PC-3 (cell line): ENCODE measurements around the gene PLXNA4. TPM values are rescaled to one million over a fixed set of nuclear protein-coding genes. Genes with fewer than 3 reads are reported as not detected.

Source experiments
- ATAC-seq: fragments of 200-7000 bp; cut with Tn5 transposase; 2 replicates; pipeline ENCODE4 v1.9.1; 2020; ENCODE audit warnings: mild to moderate bottlenecking, moderate library complexity
- BruUV-seq: library from RNA; stranded (reverse); fragments of 400-500 nt; replicated peaks from 2 replicates; lab custom pipeline; 2021; lab: Mats Ljungman, UMichigan
- CTCF ChIA-PET: fragments of 300-600 bp; sonication (Branson Sonifier 250); formaldehyde crosslinking; loops from one replicate; lab custom pipeline; 2022; ENCODE audit warnings: antibody characterized with exemption; lab: Charles Lee
- POLR2A ChIA-PET: fragments of 300-600 bp; sonication (Branson Sonifier 250); formaldehyde crosslinking; loops from one replicate; lab custom pipeline; 2022; ENCODE audit warnings: antibody characterized with exemption; ENCODE audit not compliant: unreplicated experiment; lab: Charles Lee
- DNase-seq: peaks from one replicate; pipeline ENCODE4 v3.0.0-alpha.2; 2015
- H2AFZ ChIP-seq: fragments of 300-600 bp; sonication (generic); 2 replicates; pipeline ENCODE4 v1.6.0; 2016; ENCODE audit warnings: antibody characterized with exemption, low read length
- H3F3A ChIP-seq: fragments of 300-600 bp; sonication (generic); one replicate; pipeline ENCODE4 v1.6.0; 2017; ENCODE audit warnings: antibody characterized with exemption, low read length, control low read depth, mild to moderate bottlenecking; ENCODE audit not compliant: unreplicated experiment
- H3K27ac ChIP-seq: fragments of 300-600 bp; sonication (generic); 2 replicates; pipeline ENCODE4 v1.5.1; 2016; ENCODE audit warnings: mild to moderate bottlenecking, low read length
- H3K27me3 ChIP-seq: fragments of 300-600 bp; sonication (generic); 2 replicates; pipeline ENCODE4 v1.6.1; 2016; ENCODE audit warnings: low read length, mixed read lengths
- H3K36me3 ChIP-seq: fragments of 300-600 bp; sonication (generic); 2 replicates; pipeline ENCODE4 v1.6.1; 2016; ENCODE audit warnings: low read depth, mixed run types, low read length, mixed read lengths
- H3K4me1 ChIP-seq: fragments of 300-600 bp; sonication (generic); 2 replicates; pipeline ENCODE4 v1.5.1; 2016; ENCODE audit warnings: low read length; ENCODE audit not compliant: insufficient read depth
- H3K4me2 ChIP-seq: fragments of 300-600 bp; sonication (generic); 2 replicates; pipeline ENCODE4 v1.6.0; 2016; ENCODE audit warnings: low read length
- H3K4me3 ChIP-seq: fragments of 300-600 bp; sonication (generic); 2 replicates; pipeline ENCODE4 v1.5.1; 2016; ENCODE audit warnings: mild to moderate bottlenecking, low read length, mixed read lengths
- H3K79me2 ChIP-seq: fragments of 300-600 bp; sonication (generic); 2 replicates; pipeline ENCODE4 v1.6.1; 2017; ENCODE audit warnings: low read length, mixed read lengths
- H3K9ac ChIP-seq: fragments of 300-600 bp; sonication (generic); 2 replicates; pipeline ENCODE4 v1.6.0; 2016; ENCODE audit warnings: mild to moderate bottlenecking, low read length
- H3K9me2 ChIP-seq: fragments of 300-600 bp; sonication (generic); replicated peaks from 2 replicates; pipeline ENCODE4 v1.6.1; 2016; ENCODE audit warnings: mixed run types, low read length, mixed read lengths
- H3K9me3 ChIP-seq: fragments of 300-600 bp; sonication (generic); 2 replicates; pipeline ENCODE4 v1.6.1; 2016; ENCODE audit warnings: low read length, mixed read lengths
- H4K20me1 ChIP-seq: fragments of 300-600 bp; sonication (generic); 2 replicates; pipeline ENCODE4 v1.6.1; 2016; ENCODE audit warnings: low read length, mixed read lengths
- EZH2 ChIP-seq: fragments of 300-600 bp; sonication (generic); IDR thresholded peaks from one replicate; pipeline ENCODE4 v1.6.1; 2017; ENCODE audit warnings: antibody characterized with exemption, mild to moderate bottlenecking, low read length; ENCODE audit not compliant: unreplicated experiment
- EZH2phosphoT487 ChIP-seq: fragments of 300-600 bp; sonication (generic); IDR thresholded peaks from 2 replicates; pipeline ENCODE4 v1.6.1; 2018; ENCODE audit warnings: mild to moderate bottlenecking, antibody characterized with exemption, low read length, borderline replicate concordance
- intact Hi-C: fragments of 100-400 bp; cut with micrococcal nuclease; formaldehyde crosslinking; loops from 2 replicates; pipeline ENCODE4 v1.9.0; 2023
- total RNA-seq: library from RNA; depleted of rRNA; stranded (reverse); fragments of >200 nt; gene quantifications from 2 replicates; pipeline ENCODE4 v1.2.3, GENCODE V29; 2014
- TF ChIP-seq, protein P1 (sequence below): fragments of 300-600 bp; sonication (generic); conservative IDR thresholded peaks from 2 replicates; pipeline ENCODE4 v1.5.1; 2017; ENCODE audit warnings: antibody characterized with exemption, low read depth, mild to moderate bottlenecking, low read length

Gene PLXNA4
- total RNA-seq, 1 experiment from 2014 or later, result 1.2 TPM

- Histone ChIP-seq H3K4me3 (no peak overlapping the region), H3K27ac (no peak overlapping the region), H3K9me2 (no peaks in the 10 kb centered on the region), H3K27me3 (peaks cover 7% of the 10 kb centered on the region; the same call in 1 of the 2 replicates), H2AFZ (no peak overlapping the region), H3K4me2 (no peak overlapping the region), H3K9me3 (no peaks in the 10 kb centered on the region), H4K20me1 (no peaks in the 10 kb centered on the region), H3K36me3 (no peaks in the 10 kb centered on the region), H3K79me2 (no peaks in the 10 kb centered on the region), H3F3A (no peaks in the 10 kb centered on the region), H3K4me1 (no peaks in the 10 kb centered on the region), H3K9ac (no peak overlapping the region)
- TF ChIP-seq, protein P1, sequence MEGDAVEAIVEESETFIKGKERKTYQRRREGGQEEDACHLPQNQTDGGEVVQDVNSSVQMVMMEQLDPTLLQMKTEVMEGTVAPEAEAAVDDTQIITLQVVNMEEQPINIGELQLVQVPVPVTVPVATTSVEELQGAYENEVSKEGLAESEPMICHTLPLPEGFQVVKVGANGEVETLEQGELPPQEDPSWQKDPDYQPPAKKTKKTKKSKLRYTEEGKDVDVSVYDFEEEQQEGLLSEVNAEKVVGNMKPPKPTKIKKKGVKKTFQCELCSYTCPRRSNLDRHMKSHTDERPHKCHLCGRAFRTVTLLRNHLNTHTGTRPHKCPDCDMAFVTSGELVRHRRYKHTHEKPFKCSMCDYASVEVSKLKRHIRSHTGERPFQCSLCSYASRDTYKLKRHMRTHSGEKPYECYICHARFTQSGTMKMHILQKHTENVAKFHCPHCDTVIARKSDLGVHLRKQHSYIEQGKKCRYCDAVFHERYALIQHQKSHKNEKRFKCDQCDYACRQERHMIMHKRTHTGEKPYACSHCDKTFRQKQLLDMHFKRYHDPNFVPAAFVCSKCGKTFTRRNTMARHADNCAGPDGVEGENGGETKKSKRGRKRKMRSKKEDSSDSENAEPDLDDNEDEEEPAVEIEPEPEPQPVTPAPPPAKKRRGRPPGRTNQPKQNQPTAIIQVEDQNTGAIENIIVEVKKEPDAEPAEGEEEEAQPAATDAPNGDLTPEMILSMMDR, result no peak
- TF ChIP-seq EZH2phosphoT487, result no peak
- DNase-seq (no peak), ATAC-seq (no peak)
- no TSS peak for BruUV-seq
- ChIA-PET POLR2A (no interaction called here), CTCF (no interaction called here)
- intact Hi-C loops, result no loop called here
These were observed 495.2 kb downstream of the PLXNA4 start for GRCh38 chr7:132080967-132081668.

DNA sequence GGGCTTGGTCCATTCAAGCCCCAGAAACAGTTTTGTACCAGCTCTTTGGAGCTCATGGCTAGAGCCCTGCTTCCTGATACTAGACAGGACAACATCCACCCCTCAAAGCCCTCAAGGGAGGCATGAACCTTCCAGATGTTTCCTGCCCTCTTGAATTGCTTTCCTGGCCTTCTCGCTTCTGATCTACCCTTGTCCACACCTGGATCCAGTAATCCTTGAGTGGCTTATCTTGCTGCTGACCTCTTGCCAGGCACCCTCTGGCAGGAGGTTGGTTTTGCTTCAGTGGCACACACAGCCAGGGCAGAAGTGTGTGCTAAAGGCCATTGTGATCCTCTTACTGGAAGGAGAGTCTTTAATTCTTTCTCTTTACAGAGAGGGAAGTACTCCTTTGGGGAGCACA lies 495.8 kb downstream of the PLXNA4 start:
- ChIA-PET POLR2A (no interaction called here), CTCF (no interaction called here)
- Histone ChIP-seq H3K9ac (no peak overlapping the region), H3K36me3 (no peaks in the 10 kb centered on the region), H3K4me2 (no peak overlapping the region), H2AFZ (no peak overlapping the region), H3K4me3 (no peak overlapping the region), H3K9me2 (no peaks in the 10 kb centered on the region), H3K9me3 (no peaks in the 10 kb centered on the region), H3K27ac (no peak overlapping the region), H4K20me1 (no peaks in the 10 kb centered on the region), H3F3A (no peaks in the 10 kb centered on the region), H3K79me2 (no peaks in the 10 kb centered on the region), H3K27me3 (peaks cover 7% of the 10 kb centered on the region; the same call in 1 of the 2 replicates), H3K4me1 (no peaks in the 10 kb centered on the region)
- DNase-seq, result no peak
- no TSS peak for BruUV-seq
- intact Hi-C loops, result no loop called here
- TF ChIP-seq EZH2 (no peak), EZH2phosphoT487 (no peak)
- TF ChIP-seq, protein P1, result no peak
- ATAC-seq, result no peak
